H1 (cell line): ENCODE data around the gene DRC7. TPM values are rescaled to one million over a fixed set of nuclear protein-coding genes. Genes with fewer than 3 reads are reported as not detected.

Source experiments
- CTCF ChIA-PET: fragments of 300-600 bp; sonication (Branson Sonifier 250); formaldehyde crosslinking; loops from one replicate; lab custom pipeline; 2021; ENCODE audit not compliant: partially characterized antibody; lab: Charles Lee
- POLR2A ChIA-PET: fragments of 300-600 bp; sonication (Branson Sonifier 250); formaldehyde crosslinking; loops from one replicate; lab custom pipeline; 2021; ENCODE audit warnings: inconsistent platforms; ENCODE audit not compliant: partially characterized antibody; lab: Charles Lee
- DNase-seq, 2 experiments: peaks; one replicate each; pipeline versions ENCODE4 v3.0.0 to v3.0.0-alpha.2; 2010 to 2022; ENCODE audit warnings: low spot score in 2 of 2, low read depth in 1 of 2, mixed read lengths in 1 of 2
- FAIRE-seq: peaks from 2 replicates; lab custom pipeline; 2011; peaks lifted over from hg19 to GRCh38; lab: Jason Lieb, UNC
- H2AFZ ChIP-seq: 2 replicates; pipeline ENCODE4 v1.8.1; 2012; ENCODE audit warnings: low read length, inconsistent platforms
- H2AK5ac ChIP-seq: 2 replicates; pipeline ENCODE4 v1.6.1; 2013; ENCODE audit warnings: low read depth, low read length
- H2BK120ac ChIP-seq: replicated peaks from 2 replicates; pipeline ENCODE3; 2013; ENCODE audit warnings: low read depth, low read length, inconsistent platforms
- H2BK12ac ChIP-seq: 2 replicates; pipeline ENCODE4 v1.6.1; 2013; ENCODE audit warnings: low read depth, low read length
- H2BK15ac ChIP-seq: 2 replicates; pipeline ENCODE4 v1.6.1; 2013; ENCODE audit warnings: low read length
- H2BK20ac ChIP-seq: 2 replicates; pipeline ENCODE4 v1.6.1; 2013; ENCODE audit warnings: low read length
- H2BK5ac ChIP-seq: 2 replicates; pipeline ENCODE4 v1.6.1; 2013; ENCODE audit warnings: low read depth, low read length
- H3K14ac ChIP-seq: 2 replicates; pipeline ENCODE4 v1.6.1; 2013; ENCODE audit warnings: inconsistent platforms; ENCODE audit not compliant: insufficient read length
- H3K18ac ChIP-seq: 2 replicates; pipeline ENCODE4 v1.6.1; 2013; ENCODE audit warnings: low read length; ENCODE audit errors: extremely low read depth
- H3K23ac ChIP-seq: 2 replicates; pipeline ENCODE4 v1.6.1; 2013; ENCODE audit warnings: inconsistent platforms; ENCODE audit not compliant: insufficient read length
- H3K23me2 ChIP-seq: 2 replicates; pipeline ENCODE4 v1.6.1; 2013; ENCODE audit warnings: low read depth, low read length
- H3K27ac ChIP-seq: 2 replicates; pipeline ENCODE4 v1.6.1; 2011; ENCODE audit warnings: low read depth, low read length, inconsistent platforms
- H3K27me3 ChIP-seq, 4 experiments: replicated peaks in 1 of 4; 1 replicate in 1 of 4; 2 replicates in 3 of 4; pipeline versions ENCODE4 v1.6.1 to v1.8.1; 2011 to 2013; ENCODE audit warnings: low read length in 3 of 4, mild to moderate bottlenecking in 3 of 4, inconsistent platforms in 2 of 4, mixed read lengths in 2 of 4, moderate library complexity in 1 of 4; ENCODE audit not compliant: control insufficient read depth in 3 of 4, insufficient read depth in 3 of 4; ENCODE audit errors: extremely low read depth in 1 of 4
- H3K36me3 ChIP-seq, 4 experiments: 2 replicates each; pipeline versions ENCODE4 v1.6.1 to v1.8.1; 2011 to 2013; ENCODE audit warnings: mild to moderate bottlenecking in 4 of 4, low read length in 3 of 4, moderate library complexity in 2 of 4, control low read depth in 1 of 4, inconsistent platforms in 1 of 4; ENCODE audit not compliant: insufficient read depth in 4 of 4, control insufficient read depth in 2 of 4
- H3K4ac ChIP-seq: replicated peaks from 2 replicates; pipeline ENCODE3; 2013; ENCODE audit warnings: low read length, low read depth, mixed read lengths, inconsistent platforms; ENCODE audit not compliant: insufficient read length
- H3K4me1 ChIP-seq, 4 experiments: replicated peaks in 1 of 4; 1 replicate in 1 of 4; 2 replicates in 3 of 4; pipeline versions ENCODE4 v1.6.1 to v1.8.1; 2011 to 2013; ENCODE audit warnings: low read length in 3 of 4, inconsistent platforms in 2 of 4, mixed read lengths in 1 of 4; ENCODE audit not compliant: insufficient read depth in 4 of 4, control insufficient read depth in 3 of 4
- H3K4me2 ChIP-seq, 2 experiments: 2 replicates each; pipeline versions ENCODE4 v1.6.1 to v1.8.1; 2011 to 2013; ENCODE audit warnings: low read depth in 2 of 2, low read length in 2 of 2, control low read depth in 1 of 2, inconsistent platforms in 1 of 2, mild to moderate bottlenecking in 1 of 2; ENCODE audit not compliant: insufficient read depth in 1 of 2
- H3K4me3 ChIP-seq, 4 experiments: fragments of 200-600, 300-600 bp in 1 of 4; sonication (generic), shearing (Covaris generic), sonication (Bioruptor Twin) in 1 of 4; 2 replicates each; pipeline versions ENCODE4 v1.5.1 to v1.8.1; 2011 to 2016; ENCODE audit warnings: low read length in 4 of 4, low read depth in 3 of 4, control low read depth in 2 of 4, inconsistent platforms in 2 of 4, mild to moderate bottlenecking in 2 of 4, mixed read lengths in 1 of 4, moderate library complexity in 1 of 4; ENCODE audit not compliant: insufficient read depth in 2 of 4; ENCODE audit errors: extremely low read depth in 1 of 4
- H3K56ac ChIP-seq: replicated peaks from 2 replicates; pipeline ENCODE3; 2013; ENCODE audit warnings: low read depth, mild to moderate bottlenecking, mixed read lengths, low read length, inconsistent platforms; ENCODE audit not compliant: insufficient read length
- H3K79me1 ChIP-seq: 2 replicates; pipeline ENCODE4 v1.6.1; 2013; ENCODE audit warnings: low read depth, low read length, control low read depth
- H3K79me2 ChIP-seq, 2 experiments: 2 replicates each; pipeline versions ENCODE4 v1.6.1 to v1.8.1; 2012 to 2013; ENCODE audit warnings: low read length in 2 of 2, mild to moderate bottlenecking in 2 of 2, inconsistent platforms in 1 of 2; ENCODE audit not compliant: insufficient read depth in 2 of 2, control insufficient read depth in 1 of 2
- H3K9ac ChIP-seq, 4 experiments: replicated peaks in 1 of 4; 1 replicate in 1 of 4; 2 replicates in 3 of 4; pipeline versions ENCODE4 v1.6.1 to v1.8.1; 2011 to 2013; ENCODE audit warnings: low read depth in 3 of 4, low read length in 3 of 4, control low read depth in 2 of 4, mild to moderate bottlenecking in 2 of 4, moderate library complexity in 2 of 4, inconsistent platforms in 1 of 4; ENCODE audit errors: extremely low read depth in 1 of 4
- H3K9me3 ChIP-seq, 2 experiments: 2 replicates each; pipeline versions ENCODE4 v1.6.1 to v1.8.1; 2012 to 2013; ENCODE audit warnings: mild to moderate bottlenecking in 2 of 2, moderate library complexity in 2 of 2, control low read depth in 1 of 2, inconsistent platforms in 1 of 2, low read depth in 1 of 2, low read length in 1 of 2, mixed read lengths in 1 of 2; ENCODE audit not compliant: insufficient read depth in 2 of 2
- H4K20me1 ChIP-seq, 2 experiments: replicated peaks in 1 of 2; 2 replicates each; pipeline versions ENCODE3 to v1.8.1; 2011 to 2013; ENCODE audit warnings: inconsistent platforms in 2 of 2, low read length in 2 of 2, mild to moderate bottlenecking in 1 of 2; ENCODE audit not compliant: insufficient read depth in 2 of 2, control insufficient read depth in 1 of 2
- H4K5ac ChIP-seq: 2 replicates; pipeline ENCODE4 v1.6.1; 2013; ENCODE audit warnings: low read length, low read depth, mixed read lengths, inconsistent platforms; ENCODE audit not compliant: insufficient read length
- H4K8ac ChIP-seq: 2 replicates; pipeline ENCODE4 v1.8.0; 2013; ENCODE audit warnings: mild to moderate bottlenecking, moderate library complexity, low read length, inconsistent platforms; ENCODE audit not compliant: insufficient read depth; ENCODE audit errors: extremely low read depth
- H4K91ac ChIP-seq: replicated peaks from 2 replicates; pipeline ENCODE3; 2013; ENCODE audit warnings: low read length, mixed read lengths, inconsistent platforms; ENCODE audit not compliant: insufficient read length
- CBX5 ChIP-seq: fragments of 300-800, 300-1000 bp; sonication (generic); IDR thresholded peaks from 2 replicates; pipeline ENCODE4 v1.7.1; 2016; ENCODE audit warnings: antibody characterized with exemption, low read length, low read depth
- CHD2 ChIP-seq: IDR thresholded peaks from 2 replicates; pipeline ENCODE4 v1.6.1; 2012; ENCODE audit warnings: low read length, improper control_type of control experiment
- EZH2 ChIP-seq: fragments of 200-600 bp; sonication (generic); IDR thresholded peaks from 2 replicates; pipeline ENCODE4 v1.7.1; 2012; ENCODE audit warnings: low read depth, mild to moderate bottlenecking, moderate library complexity, low read length, inconsistent platforms; ENCODE audit not compliant: severe bottlenecking
- HDAC2 ChIP-seq, 2 experiments: fragments of 300-600 bp in 1 of 2; sonication (generic) in 1 of 2; IDR thresholded peaks; 2 replicates each; pipeline ENCODE4 v1.6.1; 2011 to 2012; ENCODE audit warnings: low read depth in 2 of 2, low read length in 2 of 2, mild to moderate bottlenecking in 2 of 2, moderate library complexity in 2 of 2, borderline replicate concordance in 1 of 2, inconsistent platforms in 1 of 2
- NRF1 ChIP-seq: IDR thresholded peaks from 2 replicates; pipeline ENCODE4 v1.6.1; 2011; ENCODE audit warnings: mild to moderate bottlenecking, low read depth, low read length, improper control_type of control experiment
- RBBP5 ChIP-seq: IDR thresholded peaks from 2 replicates; pipeline ENCODE4 v1.7.1; 2012; ENCODE audit warnings: low read depth, mild to moderate bottlenecking, inconsistent platforms, low read length, moderate library complexity, borderline replicate concordance
- RNF2 ChIP-seq: fragments of 200-900, 300-1000 bp; sonication (generic); IDR thresholded peaks from 2 replicates; pipeline ENCODE4 v1.7.1; 2016; ENCODE audit warnings: borderline replicate concordance, low read depth, mild to moderate bottlenecking, antibody characterized with exemption, low read length; ENCODE audit not compliant: poor library complexity, severe bottlenecking; ENCODE audit errors: missing control alignments
- SRF ChIP-seq: IDR thresholded peaks from 2 replicates; pipeline ENCODE4 v1.6.1; 2011; ENCODE audit warnings: mild to moderate bottlenecking, low read depth, low read length, moderate library complexity
- TBP ChIP-seq: IDR thresholded peaks from 2 replicates; pipeline ENCODE4 v1.6.1; 2011; ENCODE audit warnings: low read depth, low read length, improper control_type of control experiment
- WGBS, 2 experiments: shearing (Covaris generic) in 1 of 2; methylation state at CpG; one replicate each; pipeline versions ENCODE4 v1.1.6 to v1.1.7; 2013 to 2015; ENCODE audit warnings: low lambda C conversion rate in 2 of 2, mixed read lengths in 2 of 2, inconsistent platforms in 1 of 2, low coverage in 1 of 2, missing lambda C conversion rate in 1 of 2; ENCODE audit not compliant: insufficient replicate concordance in 2 of 2, insufficient coverage in 1 of 2, insufficient read length in 1 of 2; ENCODE audit errors: extremely low coverage in 1 of 2, missing lambda C conversion rate in 1 of 2; 5-methylcytosine and 5-hydroxymethylcytosine counted together
- polyA plus RNA-seq, 7 experiments: library from polyadenylated mRNA; depleted of rRNA in 3 of 7; stranded (reverse) in 5 of 7; unstranded in 2 of 7; fragments of >200 nt in 5 of 7; fragments of 200-250 nt in 2 of 7; gene quantifications; 1 replicate in 5 of 7; 2 replicates in 1 of 7; 4 replicates in 1 of 7; pipeline versions ENCODE4 v1.2.1 to v1.2.3, GENCODE V29; 2011 to 2013; ENCODE audit warnings: missing spikeins in 2 of 7, mixed read lengths in 2 of 7
- total RNA-seq: library from RNA; stranded (reverse); fragmentation: NEBNext Ultra II Directional; extraction: Animal tissue kit (Norgen Biotek cat#: 25700); gene quantifications from 2 replicates; pipeline ENCODE4 v1.2.1, GENCODE V29; 2021
- TF ChIP-seq, protein P1 (sequence below), 3 experiments: IDR thresholded peaks; 1 replicate in 2 of 3; 2 replicates in 1 of 3; pipeline versions ENCODE4 v1.5.1 to v1.6.1; 2011; ENCODE audit warnings: low read length in 3 of 3, mild to moderate bottlenecking in 3 of 3, inconsistent platforms in 2 of 3, low read depth in 1 of 3, moderate library complexity in 1 of 3; ENCODE audit not compliant: insufficient read depth in 1 of 3; ENCODE audit errors: control extremely low read depth in 1 of 3

DRC7 gene
- total and polyA plus RNA-seq, 2 of the 8 experiments (the other 6 are each of a cell fraction or from before 2014, with no cell fraction given) = 0.14 TPM; not detected in 1

DNA sequence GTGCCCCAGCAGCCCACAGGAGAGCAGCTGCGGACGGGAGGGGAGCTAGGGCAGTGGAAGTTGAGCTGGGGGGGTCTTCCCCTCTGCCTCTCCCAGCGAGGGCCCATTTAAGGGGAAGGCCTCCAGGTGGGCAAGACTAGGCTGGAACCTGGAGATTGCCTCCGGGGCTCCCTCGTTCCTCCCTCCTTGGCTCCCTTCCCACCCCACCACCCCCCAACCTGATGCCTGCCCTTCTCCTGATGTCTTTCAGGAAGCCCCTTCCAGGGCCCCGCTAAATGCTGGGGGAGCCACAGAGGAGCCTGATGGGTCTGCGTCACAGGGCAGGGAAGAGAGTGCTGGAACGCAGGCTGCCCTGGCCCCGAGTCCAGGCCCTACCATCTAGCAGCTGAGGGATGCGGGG lies 49.4 kb upstream of the DRC7 start:
- WGBS, 2 experiments = 90% methylated on average over 5 of the region's 10 CpGs; no CpG with 5 or more reads in 1 of the 2 experiments
- H2AK5ac ChIP-seq = no peak overlapping the region
- H3K23ac ChIP-seq = no peak overlapping the region
- H3K79me2 ChIP-seq = no peaks in the 10 kb centered on the region
- H4K91ac ChIP-seq = no peak overlapping the region
- ChIA-PET CTCF (interaction anchor here (0.5 to 6.6 kb wide), 18 partner anchors 10 to 286 kb away, joined by 3 to 122 read pairs (median 6); partner anchors contain the start of genes ADGRG1 and ADGRG3), POLR2A (interaction anchor here (1.0 to 1.9 kb wide), 2 partner anchors 15 to 18 kb away, joined by 3 to 6 read pairs; partner anchors contain the start of gene ADGRG1)
- no peaks in the 10 kb centered on the region; the same call in 1 of the 2 replicates for H3K23me2 ChIP-seq
- H3K4me2 ChIP-seq = no peak overlapping the region
- no peak overlapping the region for H3K4ac ChIP-seq
- FAIRE-seq (no peak), DNase-seq (no peak)
- no peak overlapping the region; the same call in 1 of the 2 replicates for H3K18ac ChIP-seq
- H3K4me3 ChIP-seq = no peak overlapping the region
- peaks cover 0 to 9% of the 10 kb centered on the region in 2 experiments for H4K20me1 ChIP-seq
- no peak overlapping the region for H3K14ac ChIP-seq
- no peak overlapping the region for H3K27ac ChIP-seq
- H2AFZ ChIP-seq = no peak overlapping the region
- H3K79me1 ChIP-seq = no peaks in the 10 kb centered on the region; the same call in 1 of the 2 replicates
- no peak overlapping the region; the same call in 1 of the 2 replicates for H4K8ac ChIP-seq
- no peak overlapping the region for H3K9ac ChIP-seq
- no peak overlapping the region for H4K5ac ChIP-seq
- H2BK12ac ChIP-seq = no peak overlapping the region
- no peaks in the 10 kb centered on the region; a peak in 2 of 4 replicates for H3K9me3 ChIP-seq
- H3K36me3 ChIP-seq = no peaks in the 10 kb centered on the region; a peak in 1 of 8 replicates
- no peak overlapping the region for H3K56ac ChIP-seq
- H3K4me1 ChIP-seq = no peaks in the 10 kb centered on the region; a peak in 3 of 7 replicates
- no peak overlapping the region for H2BK120ac ChIP-seq
- no peak overlapping the region for H2BK5ac ChIP-seq
- H2BK15ac ChIP-seq = no peak overlapping the region
- H2BK20ac ChIP-seq = no peak overlapping the region
- peaks cover 0 to 4% (median under 1%) of the 10 kb centered on the region in 4 experiments; a peak in 2 of 7 replicates for H3K27me3 ChIP-seq
- TF ChIP-seq CHD2 (no peak), EZH2 (no peak), RNF2 (no peak), SRF (no peak), CBX5 (no peak), NRF1 (no peak), TBP (no peak), RBBP5 (no peak), HDAC2 (IDR thresholded peaks at IDR 0.05; ENCODE audit: borderline replicate concordance in 1 of 2, low read depth in 2 of 2, low read length in 2 of 2) (no peak)
- TF ChIP-seq, protein P1, sequence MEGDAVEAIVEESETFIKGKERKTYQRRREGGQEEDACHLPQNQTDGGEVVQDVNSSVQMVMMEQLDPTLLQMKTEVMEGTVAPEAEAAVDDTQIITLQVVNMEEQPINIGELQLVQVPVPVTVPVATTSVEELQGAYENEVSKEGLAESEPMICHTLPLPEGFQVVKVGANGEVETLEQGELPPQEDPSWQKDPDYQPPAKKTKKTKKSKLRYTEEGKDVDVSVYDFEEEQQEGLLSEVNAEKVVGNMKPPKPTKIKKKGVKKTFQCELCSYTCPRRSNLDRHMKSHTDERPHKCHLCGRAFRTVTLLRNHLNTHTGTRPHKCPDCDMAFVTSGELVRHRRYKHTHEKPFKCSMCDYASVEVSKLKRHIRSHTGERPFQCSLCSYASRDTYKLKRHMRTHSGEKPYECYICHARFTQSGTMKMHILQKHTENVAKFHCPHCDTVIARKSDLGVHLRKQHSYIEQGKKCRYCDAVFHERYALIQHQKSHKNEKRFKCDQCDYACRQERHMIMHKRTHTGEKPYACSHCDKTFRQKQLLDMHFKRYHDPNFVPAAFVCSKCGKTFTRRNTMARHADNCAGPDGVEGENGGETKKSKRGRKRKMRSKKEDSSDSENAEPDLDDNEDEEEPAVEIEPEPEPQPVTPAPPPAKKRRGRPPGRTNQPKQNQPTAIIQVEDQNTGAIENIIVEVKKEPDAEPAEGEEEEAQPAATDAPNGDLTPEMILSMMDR (IDR thresholded peaks at IDR 0.05; ENCODE audit: control extremely low read depth in 1 of 3, insufficient read depth in 1 of 3, low read depth in 1 of 3, low read length in 3 of 3) = no peak
